Type B pancreatic cell (in vitro differentiated cells): ENCODE results near the gene MRPL2. TPM values are rescaled to one million over a fixed set of nuclear protein-coding genes. Genes with fewer than 3 reads are reported as not detected.

Source experiments
- DNase-seq: peaks from one replicate; pipeline ENCODE4 v3.0.0; 2021; ENCODE audit warnings: mixed read lengths; ENCODE audit not compliant: unreplicated experiment; ENCODE audit errors: extremely low spot score
- H3K27ac Mint-ChIP-seq: 2 replicates; pipeline ENCODE4 v1.8.0; 2021; ENCODE audit warnings: mild to moderate bottlenecking, mixed read lengths
- H3K27me3 Mint-ChIP-seq: 2 replicates; pipeline ENCODE4 v1.8.0; 2021; ENCODE audit warnings: mixed read lengths
- H3K36me3 Mint-ChIP-seq: 2 replicates; pipeline ENCODE4 v1.8.0; 2021; ENCODE audit warnings: mixed read lengths
- H3K4me1 Mint-ChIP-seq: one replicate; pipeline ENCODE4 v1.8.0; 2021; ENCODE audit warnings: mixed read lengths; ENCODE audit not compliant: unreplicated experiment
- H3K4me3 Mint-ChIP-seq: 2 replicates; pipeline ENCODE4 v1.8.0; 2021; ENCODE audit warnings: mild to moderate bottlenecking, mixed read lengths
- H3K9me3 Mint-ChIP-seq: 2 replicates; pipeline ENCODE4 v1.8.0; 2021; ENCODE audit warnings: mixed read lengths
- CTCF ChIP-seq: fragments of 200-600 bp; sonication (generic); conservative IDR thresholded peaks from 2 replicates; pipeline ENCODE4 v1.5.0; 2021; ENCODE audit warnings: antibody characterized with exemption, mild to moderate bottlenecking
- total RNA-seq: library from RNA; stranded (reverse); gene quantifications from 2 replicates; pipeline ENCODE4 v1.2.1, GENCODE V29; 2021; ENCODE audit warnings: low replicate concordance

The MRPL2 gene
- total RNA-seq, 1 donor from 2014 or later: 58.6 TPM

GRCh38 chr6:43097502-43097901 is 38.3 kb upstream of the MRPL2 start:
- Mint-ChIP-seq H3K36me3 (peaks cover 3% of the 10 kb centered on the region), H3K27ac (peak overlapping the region; percentile 94), H3K9me3 (no peaks in the 10 kb centered on the region), H3K4me1 (peaks cover 50% of the 10 kb centered on the region), H3K27me3 (no peaks in the 10 kb centered on the region), H3K4me3 (peak overlapping the region; percentile 78)
- no peak for DNase-seq
- TF ChIP-seq CTCF: no peak

- DNase-seq: no peak
- Mint-ChIP-seq H3K4me3 (peak overlapping the region; percentile 78), H3K27ac (peak overlapping the region; percentile 94), H3K27me3 (no peaks in the 10 kb centered on the region), H3K4me1 (peaks cover 54% of the 10 kb centered on the region), H3K9me3 (no peaks in the 10 kb centered on the region), H3K36me3 (peaks cover 3% of the 10 kb centered on the region)
- TF ChIP-seq CTCF: peak; percentile 47
Measured at GRCh38 chr6:43097098-43097489, 37.9 kb upstream of the MRPL2 start.

GRCh38 chr6:43096451-43097097 is 37.3 kb upstream of the MRPL2 start:
- TF ChIP-seq CTCF: no peak
- Mint-ChIP-seq H3K27ac (peak overlapping the region; percentile 94), H3K4me3 (peak overlapping the region; percentile 78), H3K4me1 (peaks cover 54% of the 10 kb centered on the region), H3K36me3 (peaks cover 3% of the 10 kb centered on the region), H3K27me3 (no peaks in the 10 kb centered on the region), H3K9me3 (no peaks in the 10 kb centered on the region)
- no peak for DNase-seq

- H3K4me3 Mint-ChIP-seq: peak overlapping the region; percentile 56
- no peak for TF ChIP-seq CTCF
- H3K9me3 Mint-ChIP-seq: no peaks in the 10 kb centered on the region
- H3K27ac Mint-ChIP-seq: peak overlapping the region; percentile 94
- DNase-seq: no peak
- peaks cover 3% of the 10 kb centered on the region for H3K36me3 Mint-ChIP-seq
- H3K27me3 Mint-ChIP-seq: no peaks in the 10 kb centered on the region
- peaks cover 54% of the 10 kb centered on the region for H3K4me1 Mint-ChIP-seq
Measured at GRCh38 chr6:43095939-43096338, 36.7 kb upstream of the MRPL2 start.

- TF ChIP-seq CTCF: no peak
- Mint-ChIP-seq H3K4me3 (peak overlapping the region; percentile 58), H3K36me3 (peaks cover 3% of the 10 kb centered on the region), H3K9me3 (no peaks in the 10 kb centered on the region), H3K27me3 (no peaks in the 10 kb centered on the region), H3K4me1 (peaks cover 76% of the 10 kb centered on the region), H3K27ac (peak overlapping the region; percentile 68)
- DNase-seq: no peak
Measured at GRCh38 chr6:43093436-43094289, 34.4 kb upstream of the MRPL2 start.
